Ishikawa (cell line): ENCODE results near the gene KDM4B.

Source experiments
- EP300 ChIP-seq: IDR thresholded peaks from 2 replicates; pipeline ENCODE4 v1.6.1; 2012; ENCODE audit warnings: borderline replicate concordance
- REST ChIP-seq: IDR thresholded peaks from 2 replicates; pipeline ENCODE4 v1.6.1; 2012; ENCODE audit warnings: low read depth, mild to moderate bottlenecking

GRCh38 chr19:5132698-5133651 lies 164.1 kb downstream of the KDM4B start:
- TF ChIP-seq EP300 (no peak), REST (no peak)
